ENCODE results near the gene CLEC7A. TPM values are rescaled to one million over a fixed set of nuclear protein-coding genes. Genes with fewer than 3 reads are reported as not detected.

Gene CLEC7A
- total RNA-seq: under 0.01 and 1.9 TPM in 2 replicates

GRCh38 chr12:10130042-10130441 lies at the start of gene CLEC7A:
Gene CLEC7A, minus strand, starts transcription at chr12:10130199. Its CDS starts 117 bp downstream, at chr12:10130082.

DNA sequence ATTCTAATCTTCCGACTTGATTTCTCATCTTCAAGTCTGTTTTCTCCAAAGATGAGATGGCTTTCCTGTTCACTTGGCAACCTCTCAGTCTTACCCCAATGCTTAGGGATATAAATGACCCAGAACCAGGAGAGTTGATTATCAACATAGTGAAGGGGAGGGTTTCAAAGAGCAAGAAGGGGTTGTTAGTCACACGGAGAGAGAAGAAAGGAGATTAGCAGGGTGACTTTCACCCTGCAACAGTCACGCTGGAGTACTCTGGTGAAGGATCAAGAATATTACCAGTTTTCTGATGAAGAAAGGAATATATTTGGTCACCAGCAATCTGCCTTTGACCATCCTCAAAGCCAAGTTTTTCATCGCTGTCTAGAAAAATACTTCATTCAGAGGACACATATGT lies 48.8 kb upstream of the CLEC7A start, which contains the start of gene TMEM52B:
Gene TMEM52B, plus strand, starts transcription at position 212 of the 400 bp plus-strand sequence. CDS start 543 bp downstream, outside the sequence.

GRCh38 chr12:10171973-10172728 lies 42.2 kb upstream of the CLEC7A start, which contains the start of gene OLR1:
Gene OLR1, minus strand, starts transcription at chr12:10172132. Its CDS starts 55 bp downstream, at chr12:10172077.

GRCh38 chr12:10098791-10099190 lies 31.2 kb downstream of the CLEC7A start, which contains the start of gene CLEC1A:
Gene CLEC1A, minus strand, starts transcription at chr12:10098985. Its CDS starts 63 bp downstream, at chr12:10098922.

Other genes starting within 250 kb of the CLEC7A start
- gene KLRF2, start 248.7 kb downstream of the CLEC7A start, total RNA-seq: not detected in 2 replicates
- gene CLEC2A, start 197.8 kb downstream of the CLEC7A start, total RNA-seq: not detected in 2 replicates
- not detected in 2 replicates for gene CLEC12A, start 158.8 kb downstream of the CLEC7A start, total RNA-seq
- gene CLEC1B, start 131.1 kb downstream of the CLEC7A start, total RNA-seq: not detected in 2 replicates
- not detected in 2 replicates for gene CLEC12B, start 119.6 kb downstream of the CLEC7A start, total RNA-seq
- gene CLEC9A, start 99.5 kb downstream of the CLEC7A start, total RNA-seq: not detected in 2 replicates
- not detected in 2 replicates for gene CLEC1A, start 31.2 kb downstream of the CLEC7A start, total RNA-seq
- under 0.01 TPM in 2 replicates for gene OLR1, start 41.9 kb upstream of the CLEC7A start, total RNA-seq
- not detected in 2 replicates for gene TMEM52B, start 48.8 kb upstream of the CLEC7A start, total RNA-seq
- gene GABARAPL1, start 82.7 kb upstream of the CLEC7A start, total RNA-seq: 31.8 and 37.7 TPM in 2 replicates
- gene KLRD1, start 177.7 kb upstream of the CLEC7A start, total RNA-seq: under 0.01 and 0.50 TPM in 2 replicates

All from nasal cavity respiratory epithelium epithelial cell of viscerocranial mucosa (primary cell).